ENCODE results near the gene DMD.
A peak's percentile ranks its signal among the peaks of the same experiment; 100 is the strongest.

Gene DMD

GRCh38 chrX:32447640-32448039 lies 763.7 kb downstream of the DMD start:
- no peak overlapping the region for H3K27ac ChIP-seq
- TF ChIP-seq CTCF (conservative IDR thresholded peaks at IDR 0.05): no peak

- H3K27ac ChIP-seq: no peak overlapping the region
- TF ChIP-seq CTCF (conservative IDR thresholded peaks at IDR 0.05): no peak
These were observed 767.5 kb downstream of the DMD start for GRCh38 chrX:32443841-32444240.

- H3K27ac ChIP-seq: no peak overlapping the region
- no peak for TF ChIP-seq CTCF (conservative IDR thresholded peaks at IDR 0.05)
These were observed 790.1 kb downstream of the DMD start for GRCh38 chrX:32421266-32421665.

- peak; percentile 43 for TF ChIP-seq CTCF (conservative IDR thresholded peaks at IDR 0.05)
- H3K27ac ChIP-seq: no peak overlapping the region
These were observed 803.0 kb downstream of the DMD start for GRCh38 chrX:32408389-32408788.

- no peak overlapping the region for H3K27ac ChIP-seq
These were observed 813.7 kb downstream of the DMD start for GRCh38 chrX:32397562-32398216.

GRCh38 chrX:32395878-32396277 lies 815.5 kb downstream of the DMD start:
- no peak for TF ChIP-seq CTCF (conservative IDR thresholded peaks at IDR 0.05)
- no peak overlapping the region for H3K27ac ChIP-seq

More at GRCh38 chrX:32397562-32398216, 813.7 kb downstream of the DMD start:
- TF ChIP-seq CTCF (conservative IDR thresholded peaks at IDR 0.05): no peak

GRCh38 chrX:32392655-32393054 lies 818.7 kb downstream of the DMD start:
- no peak overlapping the region for H3K27ac ChIP-seq
- TF ChIP-seq CTCF (conservative IDR thresholded peaks at IDR 0.05): no peak

Data from VCaP (cell line).